Naive B cell (primary cell): ENCODE measurements around the gene FBXW10B. TPM values are rescaled to one million over a fixed set of nuclear protein-coding genes. Genes with fewer than 3 reads are reported as not detected.
"Not testable (repeated sequence)": the region's sequence is repeated elsewhere in the genome, so short reads cannot be mapped to it uniquely, and the experiment has no call there.

Source experiments
- ATAC-seq, 2 donors: fragments of 150-1000 bp; cut with Tn5 transposase; 2 replicates each; pipeline ENCODE4 v1.10.0; 2021; ENCODE audit warnings: low read depth in 2 of 2, mild to moderate bottlenecking in 2 of 2, moderate library complexity in 2 of 2
- DNase-seq: peaks from one replicate; pipeline ENCODE4 v3.0.0; 2022
- H3K27ac Mint-ChIP-seq, 6 donors: one replicate each; pipeline ENCODE4 v1.8.0; 2020 to 2022; ENCODE audit warnings: mild to moderate bottlenecking in 6 of 6, mixed read lengths in 6 of 6, moderate library complexity in 5 of 6, inconsistent platforms in 2 of 6
- H3K27me3 Mint-ChIP-seq, 3 donors: one replicate each; pipeline ENCODE4 v1.8.0; 2021 to 2022; ENCODE audit warnings: mixed read lengths in 3 of 3, mild to moderate bottlenecking in 1 of 3
- H3K36me3 Mint-ChIP-seq, 2 donors: one replicate each; pipeline ENCODE4 v1.8.0; 2020 to 2022; ENCODE audit warnings: mixed read lengths in 2 of 2, inconsistent platforms in 1 of 2, mild to moderate bottlenecking in 1 of 2
- H3K4me1 Mint-ChIP-seq, 3 donors: one replicate each; pipeline ENCODE4 v1.8.0; 2020 to 2022; ENCODE audit warnings: mixed read lengths in 3 of 3, inconsistent platforms in 1 of 3, mild to moderate bottlenecking in 1 of 3, moderate library complexity in 1 of 3
- H3K4me3 Mint-ChIP-seq, 8 donors: one replicate each; pipeline ENCODE4 v1.8.0; 2020 to 2022; ENCODE audit warnings: mild to moderate bottlenecking in 8 of 8, mixed read lengths in 8 of 8, moderate library complexity in 8 of 8, inconsistent platforms in 2 of 8
- H3K9me3 Mint-ChIP-seq, 7 donors: one replicate each; pipeline ENCODE4 v1.8.0; 2020 to 2022; ENCODE audit warnings: mixed read lengths in 7 of 7, mild to moderate bottlenecking in 5 of 7, inconsistent platforms in 2 of 7, moderate library complexity in 1 of 7
- polyA plus RNA-seq, 6 donors: library from polyadenylated mRNA; unstranded; fragments of 300-500 nt; fragmentation: Illumina TruSeq; gene quantifications; one replicate each; pipeline ENCODE4 v1.2.3, GENCODE V29; 2021; ENCODE audit warnings: low read depth in 6 of 6

FBXW10B gene
- polyA plus RNA-seq, 6 donors from 2014 or later: not detected

- Mint-ChIP-seq H3K36me3 (peaks cover 1 to 10% of the 10 kb centered on the region in 2 donors), H3K9me3 (no peaks in the 10 kb centered on the region), H3K27ac (peak overlapping the region in 1 of 6 donors; percentile 81), H3K27me3 (no peaks in the 10 kb centered on the region), H3K4me1 (peaks cover 0 to 6% (median 6%) of the 10 kb centered on the region in 3 donors), H3K4me3 (no peak overlapping the region)
- DNase-seq (no peak), ATAC-seq (no peak)
Measured at GRCh38 chr17:15650741-15651582, 31.5 kb upstream of the FBXW10B start.

GRCh38 chr17:15649861-15650421 is 30.4 kb upstream of the FBXW10B start:
- no peaks in the 10 kb centered on the region for H3K27me3 Mint-ChIP-seq
- no peak overlapping the region for H3K27ac Mint-ChIP-seq
- H3K36me3 Mint-ChIP-seq: peaks cover 0 to 10% of the 10 kb centered on the region in 2 donors
- DNase-seq: no peak
- peaks cover 0 to 6% (median 0%) of the 10 kb centered on the region in 3 donors for H3K4me1 Mint-ChIP-seq
- H3K4me3 Mint-ChIP-seq: no peak overlapping the region
- no peak for ATAC-seq
- no peaks in the 10 kb centered on the region for H3K9me3 Mint-ChIP-seq

GRCh38 chr17:15648386-15648785 is 28.9 kb upstream of the FBXW10B start:
- no peak for ATAC-seq
- H3K4me1 Mint-ChIP-seq: peaks cover 0 to 6% (median 0%) of the 10 kb centered on the region in 3 donors
- DNase-seq: no peak
- H3K36me3 Mint-ChIP-seq: peaks cover 0 to 6% of the 10 kb centered on the region in 2 donors
- H3K4me3 Mint-ChIP-seq: no peak overlapping the region
- peak overlapping the region in 1 of 6 donors; percentile 90 for H3K27ac Mint-ChIP-seq
- no peaks in the 10 kb centered on the region for H3K27me3 Mint-ChIP-seq
- no peaks in the 10 kb centered on the region for H3K9me3 Mint-ChIP-seq

- H3K36me3 Mint-ChIP-seq, ATAC-seq, H3K4me1 Mint-ChIP-seq, H3K9me3 Mint-ChIP-seq, H3K27me3 Mint-ChIP-seq, H3K4me3 Mint-ChIP-seq, DNase-seq: not testable (repeated sequence)
- peak overlapping the region in 1 of 6 donors; percentile 80 for H3K27ac Mint-ChIP-seq
Measured at GRCh38 chr17:15645942-15646312, 26.4 kb upstream of the FBXW10B start.

- H3K36me3 Mint-ChIP-seq, H3K4me3 Mint-ChIP-seq, H3K4me1 Mint-ChIP-seq, H3K9me3 Mint-ChIP-seq, ATAC-seq, DNase-seq, H3K27me3 Mint-ChIP-seq: not testable (repeated sequence)
- peak overlapping the region in 1 of 6 donors; percentile 80 for H3K27ac Mint-ChIP-seq
Measured at GRCh38 chr17:15645099-15645941, 25.8 kb upstream of the FBXW10B start.

GRCh38 chr17:15642505-15643251 is 23.2 kb upstream of the FBXW10B start:
- DNase-seq, H3K36me3 Mint-ChIP-seq, H3K4me1 Mint-ChIP-seq, H3K4me3 Mint-ChIP-seq, H3K27me3 Mint-ChIP-seq, ATAC-seq, H3K27ac Mint-ChIP-seq, H3K9me3 Mint-ChIP-seq: not testable (repeated sequence)

- not testable (repeated sequence) for DNase-seq, ATAC-seq, H3K36me3 Mint-ChIP-seq, H3K27ac Mint-ChIP-seq, H3K4me3 Mint-ChIP-seq, H3K27me3 Mint-ChIP-seq, H3K9me3 Mint-ChIP-seq, H3K4me1 Mint-ChIP-seq
Measured at GRCh38 chr17:15642014-15642413, 22.5 kb upstream of the FBXW10B start.

- H3K9me3 Mint-ChIP-seq, H3K4me3 Mint-ChIP-seq, H3K27me3 Mint-ChIP-seq, H3K27ac Mint-ChIP-seq, ATAC-seq, DNase-seq, H3K4me1 Mint-ChIP-seq: not testable (repeated sequence)
- H3K36me3 Mint-ChIP-seq: peaks cover 5 to 11% of the 10 kb centered on the region in 2 donors
Measured at GRCh38 chr17:15630930-15631453, 11.5 kb upstream of the FBXW10B start.

- not testable (repeated sequence) for ATAC-seq, H3K9me3 Mint-ChIP-seq
Measured at GRCh38 chr17:15629991-15630390, 10.5 kb upstream of the FBXW10B start.

GRCh38 chr17:15623661-15624209 is 4.2 kb upstream of the FBXW10B start:
- DNase-seq, H3K27ac Mint-ChIP-seq, H3K4me3 Mint-ChIP-seq, H3K9me3 Mint-ChIP-seq, ATAC-seq, H3K4me1 Mint-ChIP-seq, H3K36me3 Mint-ChIP-seq, H3K27me3 Mint-ChIP-seq: not testable (repeated sequence)

More at GRCh38 chr17:15629991-15630390, 10.5 kb upstream of the FBXW10B start:
- H3K4me1 Mint-ChIP-seq, H3K27me3 Mint-ChIP-seq, H3K4me3 Mint-ChIP-seq, H3K27ac Mint-ChIP-seq, DNase-seq: not testable (repeated sequence)
- H3K36me3 Mint-ChIP-seq: peaks cover 5 to 11% of the 10 kb centered on the region in 2 donors

- ATAC-seq, H3K27ac Mint-ChIP-seq, DNase-seq, H3K4me1 Mint-ChIP-seq, H3K36me3 Mint-ChIP-seq, H3K4me3 Mint-ChIP-seq, H3K9me3 Mint-ChIP-seq, H3K27me3 Mint-ChIP-seq: not testable (repeated sequence)
Measured at GRCh38 chr17:15623255-15623654, 3.8 kb upstream of the FBXW10B start.

- not testable (repeated sequence) for H3K27ac Mint-ChIP-seq, H3K4me3 Mint-ChIP-seq, H3K9me3 Mint-ChIP-seq, ATAC-seq, H3K4me1 Mint-ChIP-seq, DNase-seq, H3K36me3 Mint-ChIP-seq
- peaks cover 0 to 15% (median 5%) of the 10 kb centered on the region in 3 donors for H3K27me3 Mint-ChIP-seq
Measured at GRCh38 chr17:15622124-15622523, 2.6 kb upstream of the FBXW10B start.
